Hepatocyte (in vitro differentiated cells): ENCODE measurements around the gene IKZF3.

Experiments used
- CTCF ChIP-seq: fragments of 200-600 bp; sonication (generic); IDR thresholded peaks from 2 replicates; pipeline ENCODE4 v1.5.1; 2016; ENCODE audit warnings: antibody characterized with exemption, mild to moderate bottlenecking; ENCODE audit not compliant: poor library complexity
- EZH2 ChIP-seq: fragments of 200-600 bp; sonication (generic); IDR thresholded peaks from 2 replicates; pipeline ENCODE4 v1.6.1; 2016; ENCODE audit warnings: antibody characterized with exemption, mild to moderate bottlenecking, borderline replicate concordance
- EZH2phosphoT487 ChIP-seq: fragments of 200-600 bp; sonication (generic); IDR thresholded peaks from one replicate; pipeline ENCODE4 v1.6.1; 2018; ENCODE audit warnings: antibody characterized with exemption, mild to moderate bottlenecking, low read depth, moderate library complexity; ENCODE audit not compliant: unreplicated experiment, severe bottlenecking

- no peak for TF ChIP-seq EZH2
- no peak for TF ChIP-seq CTCF
- no peak for TF ChIP-seq EZH2phosphoT487
These were observed 59.3 kb downstream of the IKZF3 start for GRCh38 chr17:39804839-39805238.
